HG03159 (cell line): ENCODE measurements around the gene POMGNT2.

Experiments
- ATAC-seq: cut with Tn5 transposase; IDR thresholded peaks from one replicate; pipeline ENCODE4 v1.9.1; 2021; ENCODE audit warnings: mild to moderate bottlenecking, moderate library complexity; ENCODE audit not compliant: unreplicated experiment

Gene POMGNT2

GRCh38 chr3:43104039-43104438 lies 1.8 kb downstream of the POMGNT2 start:
- ATAC-seq, result no peak

DNA sequence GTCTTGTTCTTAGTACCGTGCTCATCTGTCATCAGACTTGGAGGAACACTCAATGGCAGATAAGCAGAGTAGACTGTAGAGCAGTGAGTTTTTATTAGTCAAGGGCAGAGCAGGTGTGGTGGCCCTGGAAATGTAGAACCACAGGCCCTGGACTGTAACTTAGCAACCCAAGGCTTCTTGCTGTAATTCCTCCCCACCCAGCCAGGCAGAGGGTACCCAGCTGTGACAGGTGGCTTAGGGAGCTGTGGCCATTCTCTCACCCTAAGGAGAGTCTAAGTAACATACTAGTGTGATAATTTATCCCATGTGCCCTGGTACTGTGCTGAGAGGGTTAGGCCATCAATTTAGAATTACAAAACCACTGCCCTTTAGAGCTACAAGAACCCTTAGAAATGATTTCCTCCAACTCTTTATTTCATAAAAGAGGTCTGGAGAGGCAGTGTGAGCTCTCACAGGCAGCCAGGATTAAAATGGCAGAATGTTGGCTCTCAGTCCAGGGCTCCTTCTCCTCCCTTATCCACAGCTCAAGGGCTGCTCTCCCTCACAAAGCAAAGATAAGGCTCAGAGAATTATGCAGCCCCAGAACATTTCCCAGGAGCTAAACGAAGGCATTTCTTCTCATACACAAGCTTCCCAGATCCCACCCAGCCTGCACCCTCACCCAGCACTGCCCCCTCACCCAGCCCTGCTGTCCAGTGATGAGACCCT lies 3.0 kb downstream of the POMGNT2 start:
- no peak for ATAC-seq

GRCh38 chr3:43098761-43099160 lies 7.1 kb downstream of the POMGNT2 start:
- no peak for ATAC-seq

DNA sequence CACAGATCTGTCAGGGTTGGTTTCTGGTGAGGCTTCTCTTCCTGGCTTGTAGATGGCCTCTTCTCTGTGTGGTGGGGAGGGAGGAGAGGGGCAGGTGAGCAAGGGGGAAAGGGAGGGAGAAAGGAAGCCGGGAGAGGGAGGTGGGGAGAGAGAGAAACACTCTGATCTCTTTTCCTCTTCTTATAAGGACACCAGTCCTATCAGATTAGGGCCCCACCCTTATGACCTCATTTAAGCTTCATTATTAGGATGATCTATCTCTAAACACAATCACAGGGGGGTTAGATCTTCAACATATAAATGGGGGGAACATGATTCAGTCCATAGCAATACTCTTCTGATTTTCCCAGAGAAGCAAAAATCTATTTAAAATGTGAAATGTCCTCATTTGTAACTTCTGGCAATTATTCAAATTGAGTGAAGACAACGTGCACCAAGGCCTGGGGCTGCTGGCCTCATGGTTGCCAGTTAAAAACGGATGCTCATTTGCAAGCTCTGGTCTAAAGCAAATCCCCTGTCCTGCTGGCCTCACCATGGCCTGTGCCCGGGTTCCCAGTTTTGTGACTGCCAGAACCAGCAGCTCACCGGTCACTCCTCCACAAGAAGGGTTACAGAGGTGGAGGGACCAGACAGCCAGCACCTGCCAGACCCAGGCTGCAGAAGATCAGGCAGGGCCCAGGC lies 8.3 kb downstream of the POMGNT2 start:
- no peak for ATAC-seq

DNA sequence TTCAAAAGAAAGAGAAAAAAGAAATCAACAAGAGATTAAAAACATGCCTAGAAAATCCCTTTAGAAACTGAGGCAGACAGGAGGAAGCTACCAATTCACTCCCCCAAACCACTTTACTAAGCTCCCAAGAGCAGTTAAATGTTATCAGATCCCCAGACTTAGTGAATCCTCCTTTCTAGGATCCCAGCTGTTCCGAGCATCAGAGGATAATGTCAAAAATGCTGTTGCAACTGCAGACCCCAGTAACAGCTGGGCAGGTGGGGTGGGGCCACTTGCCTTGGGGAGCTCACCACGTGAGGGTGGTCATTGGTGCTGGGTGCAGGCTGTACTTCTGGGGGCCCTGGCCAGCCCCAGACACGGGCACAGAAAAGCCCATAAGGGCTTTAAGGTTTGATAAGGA lies 9.1 kb downstream of the POMGNT2 start:
- no peak for ATAC-seq

DNA sequence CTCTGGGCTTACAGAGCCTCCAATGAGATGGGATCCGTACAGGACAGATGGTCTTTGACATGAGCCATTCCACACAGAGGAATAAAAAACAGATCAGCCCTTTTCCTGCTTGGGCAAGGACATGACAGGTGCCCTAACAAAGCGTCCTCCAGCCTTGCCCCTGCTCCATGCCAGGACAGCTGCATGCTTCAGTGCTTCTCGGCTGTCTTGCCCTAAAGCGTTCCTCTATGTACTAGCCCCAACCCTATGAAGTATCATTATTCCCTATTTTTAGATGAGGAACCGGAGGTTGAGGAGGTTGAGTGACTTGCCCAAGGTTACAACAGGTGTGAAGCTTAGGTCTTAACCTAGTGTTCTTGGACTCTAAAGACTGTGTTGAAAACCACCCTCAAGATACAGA lies 10.5 kb downstream of the POMGNT2 start:
- ATAC-seq, result no peak

DNA sequence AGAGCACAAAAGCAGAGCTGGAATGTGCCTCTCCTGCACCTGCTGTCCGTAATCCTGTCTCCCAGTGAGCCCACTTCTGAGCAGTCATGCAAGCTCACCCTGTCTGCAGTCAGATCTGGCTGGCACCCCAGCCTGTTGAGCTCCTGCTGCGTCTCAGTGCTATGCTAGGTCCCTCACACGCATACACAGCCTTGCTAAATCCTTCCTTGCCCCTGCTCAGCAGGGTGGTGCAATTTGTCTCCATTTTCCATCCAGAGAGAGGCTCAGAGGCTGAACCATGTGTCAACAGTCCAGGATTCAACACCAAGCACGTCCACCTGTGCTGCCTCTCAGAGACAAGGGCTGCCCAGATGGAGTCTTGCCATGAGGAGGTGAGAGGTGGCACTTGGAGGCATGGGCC lies 11.0 kb downstream of the POMGNT2 start:
- ATAC-seq, result no peak

DNA sequence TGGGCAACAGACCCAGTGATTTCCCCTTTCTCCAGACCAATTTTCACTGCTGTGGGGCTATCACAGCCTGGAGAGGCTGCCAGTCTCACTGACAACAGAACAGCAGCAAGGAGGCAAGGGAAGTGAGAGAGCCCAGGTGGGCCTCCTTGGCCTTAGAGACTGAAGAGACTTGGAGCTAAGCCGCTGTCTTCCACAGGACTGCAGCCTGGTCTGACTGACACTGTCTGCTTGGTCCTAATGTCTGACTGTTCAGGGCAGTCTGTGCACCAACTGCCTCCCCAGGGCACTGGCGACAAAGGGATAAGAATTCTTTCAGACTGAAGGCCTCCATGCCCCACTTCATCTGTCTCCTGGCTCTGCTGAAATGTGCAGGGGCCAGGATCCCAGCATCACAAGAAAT lies 11.5 kb downstream of the POMGNT2 start:
- no peak for ATAC-seq

GRCh38 chr3:43093974-43094373 lies 11.9 kb downstream of the POMGNT2 start:
- ATAC-seq, result no peak

- no peak for ATAC-seq
Measured at GRCh38 chr3:43093006-43093405, 12.9 kb downstream of the POMGNT2 start.

DNA sequence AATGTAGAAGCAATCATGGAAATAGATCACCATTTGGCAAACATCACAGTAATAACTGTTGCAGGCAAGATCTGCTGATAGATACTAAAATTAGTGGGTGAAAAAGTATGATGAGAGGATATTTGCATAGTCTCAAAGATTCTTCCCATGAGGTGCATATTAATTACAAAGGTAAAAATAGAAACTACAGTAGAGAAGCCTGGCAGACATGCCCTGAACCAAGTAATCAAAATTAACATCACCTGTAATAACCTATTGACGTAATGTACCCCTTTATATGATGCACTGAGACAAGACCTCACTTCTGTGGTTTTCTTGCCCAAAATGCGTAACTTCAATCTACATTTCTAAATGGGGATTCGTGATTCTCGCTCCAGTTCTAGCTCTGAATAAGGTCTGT lies 14.4 kb downstream of the POMGNT2 start:
- ATAC-seq, result no peak

DNA sequence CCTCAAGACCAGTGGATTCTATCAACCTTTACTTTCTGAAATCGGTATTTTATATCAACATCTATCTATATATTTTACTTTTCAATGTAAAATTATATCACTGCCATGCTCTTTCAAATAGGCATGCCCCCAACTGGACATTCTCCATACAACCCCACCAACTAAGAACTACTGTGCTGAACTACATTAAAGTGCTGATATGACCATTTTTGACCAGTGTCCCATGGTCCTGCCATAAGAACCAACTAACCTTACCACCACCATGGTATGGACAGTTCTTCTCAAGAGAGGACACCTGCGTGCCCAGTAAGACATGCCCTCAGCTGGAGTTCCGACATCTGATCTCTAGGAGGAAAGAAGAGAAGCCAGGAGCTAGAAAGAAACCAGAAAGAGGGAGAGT lies 15.6 kb downstream of the POMGNT2 start:
- ATAC-seq, result no peak

DNA sequence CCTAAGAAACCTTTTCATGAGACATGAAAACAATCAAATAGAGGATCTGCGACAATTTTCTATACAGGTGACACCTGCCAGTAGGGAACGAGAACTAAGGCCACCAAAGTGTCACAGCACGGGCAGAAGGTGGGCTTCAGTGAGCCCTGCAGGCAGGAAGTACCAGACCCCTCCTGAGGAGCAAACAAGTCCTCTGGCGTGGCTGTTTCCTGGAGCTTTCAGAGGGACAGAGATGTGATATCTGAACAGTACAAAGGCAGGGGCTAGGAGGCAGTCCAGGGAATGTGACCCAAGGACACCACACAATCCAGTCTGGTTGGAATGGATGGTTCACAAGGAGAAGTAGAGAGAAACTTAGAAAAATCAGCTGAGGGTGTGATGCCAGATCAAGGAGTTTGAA lies 16.8 kb downstream of the POMGNT2 start:
- ATAC-seq, result no peak

DNA sequence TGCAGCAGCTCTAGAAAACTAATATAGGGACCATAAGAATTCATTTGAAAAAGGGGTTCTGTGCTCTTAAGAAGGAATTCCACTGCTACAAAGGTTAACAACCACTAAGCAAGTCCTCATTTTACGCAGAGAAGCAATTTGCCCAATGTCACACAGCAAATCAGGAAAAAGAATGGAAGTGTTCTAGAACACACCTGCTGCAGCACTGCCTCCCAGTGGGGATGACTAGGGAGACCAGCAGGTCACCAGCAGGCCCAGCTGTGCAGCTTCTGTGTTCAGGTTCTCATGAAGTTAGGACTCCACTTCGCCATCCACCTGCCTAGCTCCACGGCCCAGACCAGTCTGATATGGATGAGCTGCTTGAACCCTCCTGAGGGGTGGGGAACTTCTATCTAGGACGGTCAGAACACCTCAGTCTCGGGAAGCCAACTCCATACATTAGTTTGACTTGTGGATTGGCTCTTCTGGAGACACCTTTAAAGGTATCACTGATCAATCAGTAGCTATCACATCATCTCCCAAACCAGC lies 18.6 kb downstream of the POMGNT2 start:
- ATAC-seq, result no peak

GRCh38 chr3:43086460-43087165 lies 19.3 kb downstream of the POMGNT2 start:
- ATAC-seq, result no peak

GRCh38 chr3:43082457-43082856 lies 23.4 kb downstream of the POMGNT2 start:
- ATAC-seq, result no peak

DNA sequence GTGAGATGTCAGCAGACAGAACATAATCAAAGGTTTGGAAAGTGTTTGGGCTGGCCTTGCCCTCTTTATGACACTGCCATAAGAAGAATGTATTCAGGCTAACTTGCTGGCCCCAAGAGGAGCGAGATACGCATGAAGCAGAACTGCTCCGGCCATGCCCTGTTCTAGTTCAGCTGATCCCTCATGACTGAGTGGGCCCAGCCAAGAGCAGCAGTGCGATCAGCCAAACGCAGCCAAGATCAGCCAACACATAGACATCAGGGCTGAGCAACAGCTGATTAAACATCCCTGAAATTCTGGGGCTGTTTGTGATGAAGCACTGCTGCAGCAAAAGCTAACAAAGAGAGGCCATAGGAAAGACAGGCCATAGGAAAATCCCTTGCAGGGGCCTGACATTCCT lies 24.1 kb downstream of the POMGNT2 start:
- no peak for ATAC-seq

DNA sequence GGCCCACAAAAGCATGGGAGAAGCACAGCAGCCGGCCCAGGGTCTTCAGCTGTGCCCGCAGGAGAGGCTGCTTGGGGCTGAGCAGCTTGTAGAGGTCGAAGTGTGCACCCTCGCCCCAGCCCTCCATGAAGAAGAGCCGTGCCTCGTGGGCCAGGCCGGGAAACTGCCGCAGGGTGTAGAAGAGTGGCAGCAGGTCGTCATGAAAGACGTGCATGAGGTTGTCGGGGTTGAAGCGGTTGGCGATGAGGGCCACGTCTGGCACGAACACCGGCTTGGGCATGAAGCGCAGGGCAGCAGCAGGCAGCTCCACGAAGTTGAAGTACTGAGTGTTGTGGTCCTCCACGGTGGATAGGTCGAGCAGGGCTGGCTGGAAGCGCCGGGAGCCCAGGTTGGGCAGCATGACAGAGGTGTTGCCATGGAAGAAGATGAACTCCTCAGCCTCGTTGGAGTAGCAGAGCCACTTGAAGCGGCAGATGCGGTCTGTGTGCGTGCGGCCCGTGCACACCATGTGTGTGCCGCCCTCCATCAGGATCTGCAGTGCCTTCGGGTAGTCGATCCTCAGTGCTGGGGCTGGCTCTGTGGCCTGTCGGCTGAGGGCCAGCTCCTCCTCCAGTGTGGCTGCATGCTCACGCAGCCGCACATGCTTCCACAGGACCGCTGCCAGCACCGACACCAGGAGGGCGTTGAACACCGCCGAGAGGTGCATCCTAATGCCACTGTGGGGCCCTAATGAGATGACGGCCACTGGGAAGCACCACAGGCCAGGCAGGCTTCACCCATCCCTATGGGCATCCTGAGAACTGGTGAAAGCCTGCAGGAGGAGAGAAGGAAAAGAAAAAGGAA lies 24.9 kb downstream of the POMGNT2 start:
- no peak for ATAC-seq

DNA sequence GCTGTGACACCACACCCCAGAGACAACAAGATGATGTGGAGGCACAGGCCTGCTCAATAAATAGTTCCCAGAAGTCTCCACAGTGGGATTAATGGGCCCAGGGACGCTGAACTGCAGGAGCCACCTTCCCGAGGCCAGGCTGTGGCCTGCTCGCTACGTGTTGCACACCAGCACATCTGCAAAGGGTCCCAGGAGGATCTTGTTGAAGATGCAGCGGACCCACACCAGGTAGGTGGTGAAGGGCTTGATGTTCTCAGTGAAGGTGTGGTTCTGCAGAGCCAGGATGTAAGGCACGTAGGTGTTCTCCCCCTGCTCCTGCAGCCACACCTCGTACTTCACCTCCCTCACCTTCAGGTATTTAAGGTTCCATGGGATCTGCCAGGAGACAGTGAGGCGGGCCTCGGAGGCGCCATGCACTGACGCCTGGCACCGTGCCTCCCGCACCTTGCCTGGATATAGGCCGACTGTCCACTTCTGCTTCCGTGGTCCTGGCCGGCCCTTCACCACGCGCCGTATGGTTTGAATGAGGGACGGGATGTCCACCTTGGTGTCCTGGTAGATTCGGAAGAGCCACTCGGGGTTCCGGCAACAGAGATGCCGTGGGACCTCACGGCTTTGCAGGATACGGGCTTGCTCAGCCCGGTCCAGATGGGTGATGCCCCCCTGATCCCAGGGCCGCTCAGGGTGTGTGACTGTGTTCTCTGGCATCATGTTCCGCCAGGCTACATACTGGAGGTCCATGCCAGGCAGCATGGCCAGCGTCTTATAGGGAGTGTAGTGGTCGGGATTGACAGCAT lies 26.1 kb downstream of the POMGNT2 start:
- no peak for ATAC-seq

- ATAC-seq, result no peak
Measured at GRCh38 chr3:43077707-43078106, 28.2 kb downstream of the POMGNT2 start.
